Right lobe of liver (tissue), 4 donors: ENCODE data around the gene CTSD.

Experiments used
- CTCF ChIP-seq, 4 donors: fragments of 200-600 bp in 3 of 4; fragments of 450-650 bp in 1 of 4; IDR thresholded peaks; one replicate each; pipeline versions ENCODE4 v1.5.1 to v1.8.0; 2016 to 2022; ENCODE audit warnings: antibody characterized with exemption in 4 of 4, mild to moderate bottlenecking in 2 of 4
- POLR2A ChIP-seq: fragments of 450-650 bp; IDR thresholded peaks from one replicate; pipeline ENCODE4 v1.6.1; 2017; ENCODE audit warnings: antibody characterized with exemption, mild to moderate bottlenecking
- donor health status: DM: no; HTN: no; CAD: no.
- donor health status: DM: no; HTN: no; CAD: no.
- donor health status: DM: no; HTN: yes; CAD: no.

- TF ChIP-seq POLR2A (no peak), CTCF (IDR thresholded peaks at IDR 0.05) (no peak)
These were observed 43.7 kb upstream of the CTSD start for GRCh38 chr11:1807264-1807995.
